H9 (cell line): Measurements from ENCODE around the gene PTPRB. TPM values are rescaled to one million over a fixed set of nuclear protein-coding genes. Genes with fewer than 3 reads are reported as not detected.

Experiments
- DNase-seq: peaks from one replicate; pipeline ENCODE4 v3.0.0-alpha.2; 2017
- H2AFZ ChIP-seq: one replicate; pipeline ENCODE4 v1.6.1; 2013; ENCODE audit warnings: mild to moderate bottlenecking, low read length, control low read depth, moderate library complexity
- H2AK5ac ChIP-seq: 2 replicates; pipeline ENCODE4 v1.6.1; 2013; ENCODE audit warnings: low read length, control low read depth, mixed read lengths; ENCODE audit not compliant: insufficient read length
- H2BK120ac ChIP-seq: one replicate; pipeline ENCODE4 v1.6.1; 2013; ENCODE audit warnings: low read depth, mild to moderate bottlenecking, low read length, control low read depth, inconsistent platforms; ENCODE audit not compliant: poor library complexity, severe bottlenecking
- H2BK12ac ChIP-seq: 2 replicates; pipeline ENCODE4 v1.6.1; 2013; ENCODE audit warnings: low read length, control low read depth, mixed read lengths, low read depth; ENCODE audit not compliant: insufficient read length
- H2BK15ac ChIP-seq: 2 replicates; pipeline ENCODE4 v1.6.1; 2013; ENCODE audit warnings: low read depth, low read length, control low read depth
- H2BK20ac ChIP-seq: one replicate; pipeline ENCODE4 v1.6.1; 2013; ENCODE audit warnings: low read depth, mild to moderate bottlenecking, low read length, control low read depth, inconsistent platforms; ENCODE audit not compliant: poor library complexity, severe bottlenecking
- H2BK5ac ChIP-seq: 2 replicates; pipeline ENCODE4 v1.6.1; 2013; ENCODE audit warnings: low read length, control low read depth, mixed read lengths; ENCODE audit not compliant: insufficient read length
- H3K14ac ChIP-seq: 2 replicates; pipeline ENCODE4 v1.6.1; 2013; ENCODE audit warnings: low read length, control low read depth; ENCODE audit not compliant: insufficient read depth
- H3K18ac ChIP-seq: 2 replicates; pipeline ENCODE4 v1.6.1; 2013; ENCODE audit warnings: low read depth, mild to moderate bottlenecking, mixed read lengths, low read length, control low read depth; ENCODE audit not compliant: insufficient read length
- H3K23ac ChIP-seq: 2 replicates; pipeline ENCODE4 v1.6.1; 2013; ENCODE audit warnings: low read length, control low read depth, mixed read lengths, low read depth; ENCODE audit not compliant: insufficient read length
- H3K23me2 ChIP-seq: 2 replicates; pipeline ENCODE4 v1.6.1; 2013; ENCODE audit warnings: low read depth, mild to moderate bottlenecking, mixed read lengths, low read length, control low read depth; ENCODE audit not compliant: insufficient read length, poor library complexity, severe bottlenecking
- H3K27ac ChIP-seq: 2 replicates; pipeline ENCODE4 v1.5.1; 2013; ENCODE audit warnings: low read length, control low read depth, mixed read lengths, low read depth; ENCODE audit not compliant: insufficient read length
- H3K27me3 ChIP-seq: 2 replicates; pipeline ENCODE4 v1.6.1; 2013; ENCODE audit warnings: low read length, control low read depth, inconsistent platforms; ENCODE audit not compliant: insufficient read depth
- H3K4ac ChIP-seq: 2 replicates; pipeline ENCODE4 v1.6.1; 2013; ENCODE audit warnings: low read depth, mild to moderate bottlenecking, control low read depth, inconsistent platforms, low read length, moderate library complexity
- H3K4me1 ChIP-seq: 2 replicates; pipeline ENCODE4 v1.6.1; 2013; ENCODE audit warnings: low read length, control low read depth, inconsistent platforms; ENCODE audit not compliant: insufficient read depth
- H3K4me2 ChIP-seq: 2 replicates; pipeline ENCODE4 v1.6.1; 2013; ENCODE audit warnings: low read length, control low read depth, mixed read lengths; ENCODE audit not compliant: insufficient read length, insufficient read depth
- H3K56ac ChIP-seq: 2 replicates; pipeline ENCODE4 v1.6.1; 2013; ENCODE audit warnings: low read depth, mild to moderate bottlenecking, mixed read lengths, low read length, control low read depth; ENCODE audit not compliant: insufficient read length
- H3K79me1 ChIP-seq: 2 replicates; pipeline ENCODE4 v1.6.1; 2013; ENCODE audit warnings: low read depth, mild to moderate bottlenecking, moderate library complexity, low read length, control low read depth, inconsistent platforms; ENCODE audit not compliant: insufficient read depth, poor library complexity, severe bottlenecking
- H3K79me2 ChIP-seq: 2 replicates; pipeline ENCODE4 v1.6.1; 2013; ENCODE audit warnings: low read length, control low read depth, inconsistent platforms; ENCODE audit not compliant: insufficient read depth
- H3K9ac ChIP-seq: 2 replicates; pipeline ENCODE4 v1.6.1; 2013; ENCODE audit warnings: low read length, control low read depth, mixed read lengths; ENCODE audit not compliant: insufficient read length; ENCODE audit errors: extremely low read depth
- H3K9me3 ChIP-seq: one replicate; pipeline ENCODE4 v1.6.1; 2013; ENCODE audit warnings: low read depth, low read length, inconsistent platforms; ENCODE audit not compliant: control insufficient read depth
- H3T11ph ChIP-seq: one replicate; pipeline ENCODE4 v1.6.1; 2013; ENCODE audit warnings: mild to moderate bottlenecking, low read length, control low read depth, inconsistent platforms
- H4K20me1 ChIP-seq: one replicate; pipeline ENCODE4 v1.6.1; 2013; ENCODE audit not compliant: control insufficient read depth, insufficient read length, insufficient read depth
- H4K5ac ChIP-seq: 2 replicates; pipeline ENCODE4 v1.6.1; 2013; ENCODE audit warnings: low read depth, mild to moderate bottlenecking, mixed read lengths, low read length, control low read depth; ENCODE audit not compliant: insufficient read length
- H4K8ac ChIP-seq: replicated peaks from 2 replicates; pipeline ENCODE4 v1.6.1; 2013; ENCODE audit warnings: low read length, control low read depth, mixed read lengths, low read depth; ENCODE audit not compliant: insufficient read length
- H4K91ac ChIP-seq: 2 replicates; pipeline ENCODE4 v1.6.1; 2013; ENCODE audit warnings: low read depth, mild to moderate bottlenecking, moderate library complexity, mixed read lengths, low read length, control low read depth; ENCODE audit not compliant: insufficient read length
- H3K27ac Mint-ChIP-seq, 3 experiments: 2 replicates in 2 of 3; 3 replicates in 1 of 3; pipeline ENCODE4 v1.8.0; 2020 to 2021; ENCODE audit warnings: mixed read lengths in 3 of 3, mild to moderate bottlenecking in 1 of 3, moderate library complexity in 1 of 3
- H3K27me3 Mint-ChIP-seq: 2 replicates; pipeline ENCODE4 v1.8.0; 2021; ENCODE audit warnings: low read depth, mild to moderate bottlenecking, moderate library complexity, mixed read lengths
- H3K36me3 Mint-ChIP-seq, 3 experiments: 2 replicates in 2 of 3; 3 replicates in 1 of 3; pipeline ENCODE4 v1.8.0; 2020 to 2021; ENCODE audit warnings: low read depth in 3 of 3, mixed read lengths in 3 of 3; ENCODE audit not compliant: insufficient read depth in 1 of 3
- H3K4me1 Mint-ChIP-seq, 2 experiments: 2 replicates each; pipeline ENCODE4 v1.8.0; 2020; ENCODE audit warnings: mixed read lengths in 2 of 2
- H3K4me3 Mint-ChIP-seq, 2 experiments: 2 replicates in 1 of 2; 3 replicates in 1 of 2; pipeline ENCODE4 v1.8.0; 2020 to 2021; ENCODE audit warnings: mild to moderate bottlenecking in 2 of 2, mixed read lengths in 2 of 2, moderate library complexity in 1 of 2
- H3K9me3 Mint-ChIP-seq, 2 experiments: 2 replicates in 1 of 2; 3 replicates in 1 of 2; pipeline ENCODE4 v1.8.0; 2020; ENCODE audit warnings: mild to moderate bottlenecking in 2 of 2, mixed read lengths in 2 of 2, moderate library complexity in 1 of 2
- CTCF ChIP-seq: fragments of 200-600 bp; sonication (generic); conservative IDR thresholded peaks from 3 replicates; pipeline ENCODE4 v1.8.0; 2021; ENCODE audit warnings: antibody characterized with exemption, mild to moderate bottlenecking
- WGBS: extraction: QIAGEN DNeasy Blood & Tissue Kit; methylation state at CpG from one replicate; pipeline ENCODE4 v1.1.7; 2013; ENCODE audit warnings: missing lambda C conversion rate, low lambda C conversion rate, mixed read lengths; ENCODE audit not compliant: insufficient read length; ENCODE audit errors: extremely low coverage; 5-methylcytosine and 5-hydroxymethylcytosine counted together
- total RNA-seq: library from RNA; stranded (reverse); gene quantifications from 2 replicates; pipeline ENCODE4 v1.2.1, GENCODE V29; 2021

PTPRB gene
- total RNA-seq, 1 experiment from 2014 or later: 1.4 TPM

GRCh38 chr12:70571029-70571428 lies 66.2 kb downstream of the PTPRB start:
- Mint-ChIP-seq H3K4me3 (no peak overlapping the region), H3K4me1 (peaks cover 0 to 3% of the 10 kb centered on the region in 2 experiments; a peak in 1 of 4 replicates), H3K27me3 (no peaks in the 10 kb centered on the region; the same call in 1 of the 2 replicates), H3K27ac (no peak overlapping the region), H3K36me3 (no peaks in the 10 kb centered on the region), H3K9me3 (no peaks in the 10 kb centered on the region)
- Histone ChIP-seq H2BK120ac (no peak overlapping the region), H3K9me3 (no peaks in the 10 kb centered on the region), H3K79me1 (no peaks in the 10 kb centered on the region), H3K56ac (no peak overlapping the region), H3K4ac (no peak overlapping the region), H4K20me1 (no peaks in the 10 kb centered on the region), H2BK15ac (no peak overlapping the region), H3K4me1 (no peaks in the 10 kb centered on the region), H2AK5ac (no peak overlapping the region), H3T11ph (no peak overlapping the region), H2AFZ (no peak overlapping the region), H4K5ac (no peak overlapping the region), H4K91ac (no peak overlapping the region), H2BK12ac (no peak overlapping the region), H2BK20ac (no peak overlapping the region), H3K9ac (no peak overlapping the region), H3K27ac (no peak overlapping the region), H3K27me3 (no peaks in the 10 kb centered on the region), H3K23me2 (no peaks in the 10 kb centered on the region), H3K14ac (no peak overlapping the region), H4K8ac (no peak overlapping the region), H3K23ac (no peak overlapping the region), H3K79me2 (no peaks in the 10 kb centered on the region), H3K4me2 (no peak overlapping the region), H2BK5ac (no peak overlapping the region), H3K18ac (no peak overlapping the region)
- TF ChIP-seq CTCF: no peak
- DNase-seq: no peak
- no CpG with 5 or more reads among the region's 8 CpGs for WGBS
